ENCODE results near the gene PCSK6. TPM values are rescaled to one million over a fixed set of nuclear protein-coding genes. Genes with fewer than 3 reads are reported as not detected.

PCSK6 gene
- total RNA-seq, 1 donor from 2014 or later, result 8.4 TPM

GRCh38 chr15:101398247-101398646 lies 91.3 kb downstream of the PCSK6 start:
- Histone ChIP-seq H3K36me3 (ENCODE audit: control insufficient read depth, insufficient read depth, low read length) (no peaks in the 10 kb centered on the region), H3K27me3 (ENCODE audit: control insufficient read depth, insufficient read depth, low read length) (no peaks in the 10 kb centered on the region), H3K4me3 (ENCODE audit: low read depth, low read length) (no peak overlapping the region)
- no peak for DNase-seq (ENCODE audit: low read depth)
- no peak for TF ChIP-seq CTCF (IDR thresholded peaks at IDR 0.05; ENCODE audit: insufficient read depth, low read length, poor library complexity, severe bottlenecking)

GRCh38 chr15:101397521-101398003 lies 91.9 kb downstream of the PCSK6 start:
- DNase-seq (ENCODE audit: low read depth), result no peak
- no peak for TF ChIP-seq CTCF (IDR thresholded peaks at IDR 0.05; ENCODE audit: insufficient read depth, low read length, poor library complexity, severe bottlenecking)
- no peak overlapping the region for H3K4me3 ChIP-seq (ENCODE audit: low read depth, low read length)
- no peaks in the 10 kb centered on the region for H3K36me3 ChIP-seq (ENCODE audit: control insufficient read depth, insufficient read depth, low read length)
- H3K27me3 ChIP-seq (ENCODE audit: control insufficient read depth, insufficient read depth, low read length), result no peaks in the 10 kb centered on the region

- H3K4me3 ChIP-seq (ENCODE audit: low read depth, low read length), result no peak overlapping the region
- no peak for TF ChIP-seq CTCF (IDR thresholded peaks at IDR 0.05; ENCODE audit: insufficient read depth, low read length, poor library complexity, severe bottlenecking)
- DNase-seq (ENCODE audit: low read depth), result no peak
- no peaks in the 10 kb centered on the region for H3K36me3 ChIP-seq (ENCODE audit: control insufficient read depth, insufficient read depth, low read length)
- H3K27me3 ChIP-seq (ENCODE audit: control insufficient read depth, insufficient read depth, low read length), result no peaks in the 10 kb centered on the region
These were observed 92.8 kb downstream of the PCSK6 start for GRCh38 chr15:101396484-101397261.

GRCh38 chr15:101394654-101395053 lies 94.9 kb downstream of the PCSK6 start:
- no peak for TF ChIP-seq CTCF (IDR thresholded peaks at IDR 0.05; ENCODE audit: insufficient read depth, low read length, poor library complexity, severe bottlenecking)
- Histone ChIP-seq H3K4me3 (ENCODE audit: low read depth, low read length) (no peak overlapping the region), H3K27me3 (ENCODE audit: control insufficient read depth, insufficient read depth, low read length) (no peaks in the 10 kb centered on the region), H3K36me3 (ENCODE audit: control insufficient read depth, insufficient read depth, low read length) (no peaks in the 10 kb centered on the region)
- no peak for DNase-seq (ENCODE audit: low read depth)

GRCh38 chr15:101394056-101394630 lies 95.4 kb downstream of the PCSK6 start:
- Histone ChIP-seq H3K27me3 (ENCODE audit: control insufficient read depth, insufficient read depth, low read length) (no peaks in the 10 kb centered on the region), H3K36me3 (ENCODE audit: control insufficient read depth, insufficient read depth, low read length) (no peaks in the 10 kb centered on the region), H3K4me3 (ENCODE audit: low read depth, low read length) (no peak overlapping the region)
- no peak for DNase-seq (ENCODE audit: low read depth)
- no peak for TF ChIP-seq CTCF (IDR thresholded peaks at IDR 0.05; ENCODE audit: insufficient read depth, low read length, poor library complexity, severe bottlenecking)

Measured in kidney epithelial cell (primary cell).